ENCODE data around the gene SIK3.
"Not testable (repeated sequence)": the region's sequence is repeated elsewhere in the genome, so short reads cannot be mapped to it uniquely, and the experiment has no call there.

SIK3 gene

DNA sequence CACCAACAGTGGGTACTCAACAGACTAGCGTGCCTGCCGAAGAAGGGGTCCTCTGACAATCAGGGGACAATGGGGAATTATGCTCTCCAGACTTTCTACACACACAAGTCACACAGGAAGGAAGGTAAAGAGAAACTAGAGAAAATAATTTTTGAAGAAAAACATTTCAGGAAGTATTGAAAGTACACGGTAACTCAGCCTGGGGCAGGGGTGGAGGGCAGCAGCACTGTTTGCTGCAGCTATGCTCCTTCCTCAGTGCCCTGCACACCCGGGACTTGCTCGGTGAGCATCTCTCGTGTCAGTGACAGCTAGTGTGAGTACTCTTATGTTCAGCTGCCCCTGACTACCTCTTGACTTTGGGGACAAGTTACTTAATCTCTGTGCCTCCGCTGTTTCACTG is 242.8 kb downstream of the SIK3 start:
- no peak for DNase-seq

DNA sequence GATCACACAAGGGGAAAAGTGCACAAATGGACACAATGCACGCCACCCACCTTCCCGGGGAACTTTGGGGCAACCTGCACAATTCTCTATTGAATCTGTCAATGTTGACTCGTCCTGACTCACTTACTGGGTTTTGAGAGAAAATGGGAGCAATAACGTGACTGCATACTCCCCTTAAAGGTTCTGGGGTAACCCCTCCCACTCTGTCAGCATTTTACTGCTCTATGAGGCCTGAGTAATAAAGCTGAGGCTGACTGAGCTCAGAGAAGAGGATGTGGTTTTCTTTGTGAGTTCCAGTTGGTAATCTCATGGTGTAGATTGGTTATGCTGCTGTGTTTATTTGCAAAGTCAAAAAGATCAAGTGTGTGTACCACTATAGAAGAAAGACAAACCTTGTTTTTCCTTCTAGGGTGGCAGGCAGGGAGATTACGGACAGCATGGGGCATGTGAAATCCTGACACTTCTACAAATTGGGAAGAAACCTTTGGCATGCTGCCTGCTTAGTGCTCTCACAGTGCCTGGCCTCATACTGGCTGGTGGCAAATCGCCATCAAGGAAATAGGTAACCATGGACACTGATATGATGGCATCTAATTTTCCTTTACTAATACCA is 244.7 kb downstream of the SIK3 start:
- DNase-seq = peak; percentile 96

DNA sequence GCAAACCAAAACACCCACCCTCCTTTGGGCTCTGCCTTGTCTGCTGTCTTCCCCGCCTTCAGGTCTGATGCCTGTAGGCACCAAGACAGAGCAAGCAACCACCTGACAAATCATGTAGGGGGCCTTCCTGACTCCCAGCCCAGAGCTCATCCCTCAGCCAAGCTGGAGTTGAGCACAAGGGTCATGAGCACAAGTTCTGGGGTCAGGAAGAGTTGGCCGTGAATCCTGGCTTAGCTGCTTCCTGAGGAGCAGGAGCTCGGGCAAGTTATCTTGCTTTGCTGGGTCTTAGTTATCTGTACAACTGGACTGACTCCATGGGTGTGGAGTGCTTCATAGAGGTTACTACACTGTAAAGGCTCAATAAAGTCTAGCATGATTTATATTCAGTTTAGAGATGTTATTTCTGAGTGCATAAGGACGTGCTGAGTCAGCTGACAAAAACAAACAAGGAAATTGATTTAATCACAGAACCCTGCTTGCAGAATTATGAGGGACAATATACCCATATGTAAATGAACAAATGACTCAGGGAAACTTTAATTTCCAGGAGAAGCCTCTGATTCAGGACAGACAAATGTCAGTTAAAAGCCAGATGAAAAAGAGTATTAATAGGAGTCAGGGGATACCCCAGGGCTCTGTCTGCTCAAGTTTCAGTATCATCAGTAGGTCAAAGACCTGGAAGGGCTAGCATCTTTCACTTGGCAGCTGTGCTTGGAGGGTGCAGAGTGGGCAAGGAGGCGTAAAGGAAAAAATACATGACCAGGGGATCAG is 245.8 kb downstream of the SIK3 start:
- DNase-seq = peak; percentile 12

DNA sequence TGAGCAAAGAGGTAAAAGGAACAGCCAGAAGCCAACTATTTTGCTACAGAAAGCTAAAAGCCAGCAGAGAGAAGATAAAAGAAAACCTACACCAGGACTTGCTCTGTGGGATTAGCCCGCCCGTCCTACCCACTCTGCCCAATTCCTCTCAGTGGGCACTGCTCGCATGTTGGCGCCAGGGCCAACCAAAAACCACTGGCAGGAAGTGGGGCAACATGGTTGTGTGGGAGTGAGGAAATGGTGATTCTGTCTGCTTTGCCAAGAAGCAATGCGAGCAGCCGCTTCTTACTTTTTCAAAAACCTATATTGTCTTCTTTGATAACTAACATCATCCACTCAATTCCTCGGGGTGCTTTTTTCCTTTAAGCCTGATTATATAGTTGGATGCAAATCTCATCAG is 246.6 kb downstream of the SIK3 start:
- no peak for DNase-seq

DNA sequence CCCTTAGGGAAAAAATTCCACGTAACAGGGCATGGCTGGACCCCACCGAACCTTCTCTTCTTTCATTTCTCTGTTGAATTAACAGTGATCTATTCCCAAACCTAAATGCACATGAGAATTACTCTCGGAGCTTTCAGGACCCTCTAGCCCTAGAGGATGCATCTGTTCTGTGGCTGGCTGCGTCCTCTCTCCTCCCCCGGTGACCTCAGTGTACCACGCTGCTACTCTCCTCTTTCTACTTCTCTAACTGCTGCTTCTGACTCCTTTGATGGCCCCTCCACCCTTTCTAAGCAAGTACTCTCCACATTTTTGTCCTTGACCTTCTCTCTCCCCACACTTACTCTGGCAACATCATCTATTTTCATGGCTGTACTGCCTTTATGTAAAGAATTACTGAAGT is 248.7 kb downstream of the SIK3 start:
- no peak for DNase-seq

DNA sequence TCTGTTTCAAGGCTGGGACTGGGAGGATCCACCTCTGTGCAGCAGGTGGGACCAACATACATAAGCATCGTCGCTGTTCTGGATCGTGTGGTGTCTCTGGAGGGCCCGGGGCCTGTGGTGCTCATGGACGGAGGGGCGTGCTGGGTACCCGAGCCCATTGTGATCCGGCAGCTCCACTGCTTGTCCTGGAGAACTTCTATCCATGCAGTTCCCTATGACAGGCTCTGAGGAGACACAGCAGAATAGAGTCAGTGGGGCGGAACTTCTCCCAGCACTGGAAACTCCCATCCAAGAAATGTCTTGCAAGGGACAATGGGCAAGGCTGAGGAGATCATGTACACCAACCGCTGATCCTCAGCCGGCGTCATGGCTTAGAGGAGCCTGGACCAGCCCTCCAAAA is 249.2 kb downstream of the SIK3 start:
- no peak for DNase-seq

DNA sequence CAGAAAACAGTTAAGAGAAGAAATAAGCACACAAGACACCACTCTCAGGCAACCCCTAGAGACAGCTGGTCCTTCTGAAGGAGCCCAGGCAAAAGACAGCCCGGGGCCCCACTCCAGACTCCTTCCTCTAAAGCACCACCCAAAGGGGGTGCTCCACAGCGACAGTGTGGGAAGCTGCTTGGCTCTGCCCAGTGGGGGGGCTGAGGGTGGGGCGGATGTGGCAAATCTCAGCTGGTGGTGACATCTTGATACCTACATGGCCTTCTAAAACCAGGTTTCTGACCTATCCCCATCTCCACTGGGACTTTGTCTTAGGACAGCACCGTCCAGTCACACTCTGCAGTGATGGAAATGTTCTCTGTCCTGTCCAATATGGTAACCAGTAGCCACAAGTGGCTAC is 250.6 kb downstream of the SIK3 start:
- no peak for DNase-seq

DNA sequence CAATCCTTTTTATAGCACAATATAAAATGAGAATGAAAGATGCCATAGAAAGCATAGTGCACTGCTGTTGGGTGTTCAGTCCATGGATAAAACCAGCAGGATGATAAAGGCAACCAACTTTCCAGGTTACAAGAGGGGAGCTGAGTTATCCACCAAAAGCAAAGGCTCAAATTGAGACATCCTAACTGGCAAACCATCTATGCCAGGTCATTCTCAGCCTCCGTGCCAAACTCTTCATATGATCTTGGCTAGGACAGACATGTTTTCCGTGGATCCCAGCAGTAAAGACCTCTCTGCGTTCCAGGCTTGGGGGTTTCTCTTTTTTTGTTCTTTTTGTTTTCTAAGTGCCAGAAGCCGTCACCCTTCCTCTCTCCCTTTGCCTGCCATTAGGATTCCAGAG is 253.5 kb downstream of the SIK3 start:
- no peak for DNase-seq

DNA sequence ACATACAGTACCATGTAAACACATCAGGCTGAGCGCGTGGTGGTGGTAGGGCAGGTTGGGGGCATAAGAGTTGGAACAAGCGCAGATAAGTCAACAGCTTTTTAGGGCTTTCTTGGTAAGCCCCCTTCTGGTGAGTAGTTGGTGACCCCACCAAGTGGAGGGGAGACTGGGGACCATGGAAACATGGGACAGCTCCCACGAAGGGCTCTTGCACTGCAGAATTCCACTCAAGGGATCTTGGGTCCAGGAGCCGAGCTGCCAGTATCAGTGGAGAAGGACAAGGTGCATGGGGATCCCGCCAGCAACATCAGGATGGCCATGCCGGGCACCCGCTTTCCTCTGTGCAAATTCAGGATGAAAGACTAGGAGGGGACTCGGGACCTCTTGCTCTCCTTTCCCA is 254.6 kb downstream of the SIK3 start:
- DNase-seq = no peak

DNA sequence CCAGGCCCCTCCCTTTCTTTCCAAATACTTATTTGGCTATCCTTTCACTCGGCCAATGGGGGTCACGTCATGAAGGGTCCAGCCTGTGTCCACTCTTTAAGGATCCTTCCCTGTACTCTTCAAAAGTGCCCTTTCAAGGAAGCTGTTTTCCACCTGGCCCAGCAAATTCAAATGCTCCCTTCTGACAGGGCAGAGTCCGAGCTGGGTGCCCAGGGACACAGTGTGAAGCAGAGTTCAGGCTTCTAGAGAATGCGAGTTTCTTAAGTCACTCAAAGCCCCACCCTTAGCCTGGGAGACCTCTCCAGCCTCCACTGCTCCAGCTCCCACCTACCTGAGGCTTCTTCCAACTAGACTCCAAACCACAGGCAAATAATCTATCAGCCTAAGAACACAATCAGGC is 255.3 kb downstream of the SIK3 start:
- DNase-seq = peak; percentile 8

DNA sequence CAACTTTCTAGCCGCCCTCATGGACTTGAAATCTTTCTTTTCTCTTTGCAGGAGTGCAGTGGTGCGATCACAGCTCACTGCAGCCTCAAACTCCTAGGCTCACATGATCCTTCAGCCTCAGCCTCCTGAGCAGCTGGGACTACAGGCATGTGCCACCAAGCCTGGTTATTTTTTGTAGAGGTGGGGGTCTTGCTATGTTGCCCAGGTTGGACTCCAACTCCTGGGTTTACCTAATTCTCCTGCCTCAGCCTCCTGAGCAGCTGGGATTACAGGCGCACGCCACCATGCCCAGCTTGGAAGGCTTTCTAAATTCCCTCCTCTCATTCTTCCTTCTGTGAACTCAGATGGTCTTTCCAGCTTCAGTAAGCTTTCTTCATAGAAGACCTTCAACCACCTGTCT is 256.1 kb downstream of the SIK3 start:
- no peak for DNase-seq

DNA sequence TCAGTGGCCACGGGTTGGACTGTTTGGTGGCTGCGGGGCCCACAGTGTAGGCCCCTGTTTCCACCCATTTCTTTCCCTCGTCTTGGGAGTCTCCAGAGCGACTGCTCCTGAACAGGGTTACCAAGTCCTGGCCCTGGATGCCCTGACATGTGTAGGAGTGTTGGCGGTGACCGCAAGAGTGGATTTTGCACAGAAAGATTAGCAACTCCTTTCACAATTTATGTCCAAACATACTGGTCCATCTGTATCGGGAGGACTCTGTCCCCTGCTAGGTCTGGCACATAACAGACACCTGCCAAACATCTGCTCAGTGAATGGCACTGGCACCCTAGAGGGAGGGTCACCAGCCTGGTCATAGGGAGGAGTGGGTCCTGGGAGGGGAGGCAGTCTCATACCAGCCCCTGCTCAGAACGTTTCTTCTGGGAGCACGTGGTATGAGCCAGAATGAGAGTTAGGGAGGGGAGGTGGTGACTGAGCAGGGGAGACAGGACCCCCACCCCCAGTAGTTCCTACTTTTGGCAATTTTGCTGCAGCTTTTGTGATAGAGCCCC is 257.4 kb downstream of the SIK3 start:
- DNase-seq = no peak

DNA sequence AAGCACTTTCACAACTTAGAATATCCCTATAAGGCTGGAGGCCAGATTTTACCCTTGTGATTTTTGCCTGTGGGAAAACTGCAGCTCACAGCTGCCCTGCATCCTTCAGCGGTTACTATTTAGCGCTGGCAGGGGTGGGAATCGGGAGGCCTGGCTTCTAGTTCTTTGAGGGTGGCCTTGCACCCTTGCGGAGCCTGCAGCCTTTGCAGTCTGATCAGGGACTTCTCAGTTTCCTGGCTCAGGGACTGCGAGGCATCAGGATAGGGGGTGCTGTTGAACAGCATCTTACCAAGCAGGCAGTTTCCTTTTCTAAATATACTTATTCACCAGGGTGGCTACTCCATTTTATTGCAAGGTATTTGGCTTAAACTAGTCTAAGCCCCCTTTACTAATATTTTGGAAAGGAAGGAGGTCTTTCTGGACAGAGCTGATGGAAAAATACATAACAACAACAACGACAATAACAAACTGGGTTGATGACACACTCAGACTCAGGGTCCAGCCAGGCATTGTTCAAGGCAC is 257.9 kb downstream of the SIK3 start:
- DNase-seq = no peak

DNA sequence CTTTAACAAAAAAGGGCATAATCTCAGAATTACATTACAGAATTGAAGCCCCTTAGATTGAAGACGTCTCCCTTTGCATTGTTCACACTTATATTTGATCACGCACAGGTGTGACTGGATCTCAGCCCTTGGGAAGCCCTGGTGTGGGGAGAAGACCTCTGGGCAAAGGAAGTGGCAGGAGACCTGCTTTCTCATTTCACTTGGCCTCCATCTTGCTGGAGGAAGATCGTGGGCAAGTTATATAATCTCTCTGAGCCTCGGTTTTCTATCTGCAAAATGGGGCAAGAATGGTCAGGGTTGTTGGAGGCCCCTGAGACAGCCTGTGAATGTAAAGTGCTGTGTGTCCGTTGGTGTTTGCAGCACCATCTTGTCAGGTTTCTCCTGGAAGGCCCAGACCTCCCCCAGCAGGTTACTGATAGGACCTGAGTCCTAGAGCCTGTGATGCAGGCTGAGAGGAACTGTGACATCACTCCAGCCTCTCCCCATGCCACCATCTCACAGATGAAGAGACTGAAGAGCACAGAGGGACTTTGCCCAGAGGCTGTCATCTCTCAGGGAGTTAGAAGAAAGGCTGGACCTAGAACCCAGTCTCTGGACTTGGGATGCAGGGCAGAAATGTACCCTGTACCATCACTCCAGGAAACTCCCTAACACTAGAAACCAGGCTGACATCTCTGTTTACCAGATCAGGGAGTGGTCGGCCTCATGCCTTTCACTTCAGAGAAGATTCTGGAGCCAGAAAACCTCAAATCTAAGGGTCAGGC is 259.7 kb downstream of the SIK3 start:
- no peak for DNase-seq

DNA sequence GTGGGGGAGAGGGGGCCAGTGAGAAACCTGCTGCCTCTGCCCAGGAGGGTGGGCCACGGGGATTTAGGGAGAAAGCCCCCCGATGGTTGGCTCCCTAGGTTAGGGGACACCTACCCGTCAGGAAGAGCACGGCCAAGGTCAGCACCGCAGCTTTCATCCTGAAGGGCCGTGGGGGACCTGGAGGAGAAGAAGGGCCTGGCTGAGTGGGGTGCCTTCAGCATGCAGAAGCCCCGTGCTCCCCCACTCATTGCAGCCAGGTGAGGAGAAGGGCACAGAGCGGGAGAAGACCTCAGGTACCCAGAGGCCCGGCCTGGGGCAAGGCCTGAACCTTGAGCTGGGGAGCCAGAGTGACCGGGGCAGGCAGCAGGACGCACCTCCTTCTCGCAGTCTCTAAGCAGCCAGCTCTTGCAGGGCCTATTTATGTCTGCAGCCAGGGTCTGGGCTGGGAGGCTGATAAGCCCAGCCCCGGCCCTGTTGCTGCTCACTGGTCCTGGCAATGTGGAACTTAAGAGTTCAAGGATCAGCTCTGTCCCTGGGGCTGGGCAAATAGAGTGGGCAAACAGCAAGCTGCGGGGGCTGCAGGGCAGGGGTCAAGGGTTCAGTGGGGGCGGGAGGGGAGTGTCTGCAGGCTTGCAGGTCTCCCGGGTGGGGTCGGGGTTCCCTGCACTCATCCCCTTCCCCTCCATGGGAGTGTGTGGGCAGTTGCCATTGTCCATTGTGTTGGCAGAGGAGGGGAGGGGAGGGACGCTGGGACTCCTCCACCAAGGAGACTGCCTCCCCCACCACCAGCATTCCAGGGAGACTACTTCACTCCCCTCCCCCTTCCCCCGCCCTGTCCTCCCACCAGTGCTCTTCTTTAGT is 260.8 kb downstream of the SIK3 start, which contains the start of gene APOA1:
TSS of gene APOA1 (minus strand) at position 392 of the 861 bp plus-strand sequence. CDS start at position 157, 235 bp downstream.
- peak; percentile 42 for DNase-seq

DNA sequence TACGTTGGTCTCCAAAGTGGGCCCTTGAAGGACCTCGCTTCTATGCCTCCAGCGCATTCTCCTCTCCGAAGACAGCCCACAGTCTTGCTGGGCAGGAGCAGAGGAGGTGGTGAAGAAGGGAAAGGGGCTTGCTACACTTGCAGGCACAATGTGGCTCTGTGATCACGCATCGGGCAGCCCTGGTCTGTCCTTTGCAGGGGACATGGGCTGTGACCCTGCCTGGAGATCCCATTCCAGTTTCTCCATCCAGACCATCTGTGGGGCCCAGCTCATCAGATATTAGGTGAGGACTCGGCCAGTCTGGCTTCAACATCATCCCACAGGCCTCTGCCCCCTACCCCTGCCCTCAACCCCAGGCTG is 261.6 kb downstream of the SIK3 start:
- DNase-seq = no peak

DNA sequence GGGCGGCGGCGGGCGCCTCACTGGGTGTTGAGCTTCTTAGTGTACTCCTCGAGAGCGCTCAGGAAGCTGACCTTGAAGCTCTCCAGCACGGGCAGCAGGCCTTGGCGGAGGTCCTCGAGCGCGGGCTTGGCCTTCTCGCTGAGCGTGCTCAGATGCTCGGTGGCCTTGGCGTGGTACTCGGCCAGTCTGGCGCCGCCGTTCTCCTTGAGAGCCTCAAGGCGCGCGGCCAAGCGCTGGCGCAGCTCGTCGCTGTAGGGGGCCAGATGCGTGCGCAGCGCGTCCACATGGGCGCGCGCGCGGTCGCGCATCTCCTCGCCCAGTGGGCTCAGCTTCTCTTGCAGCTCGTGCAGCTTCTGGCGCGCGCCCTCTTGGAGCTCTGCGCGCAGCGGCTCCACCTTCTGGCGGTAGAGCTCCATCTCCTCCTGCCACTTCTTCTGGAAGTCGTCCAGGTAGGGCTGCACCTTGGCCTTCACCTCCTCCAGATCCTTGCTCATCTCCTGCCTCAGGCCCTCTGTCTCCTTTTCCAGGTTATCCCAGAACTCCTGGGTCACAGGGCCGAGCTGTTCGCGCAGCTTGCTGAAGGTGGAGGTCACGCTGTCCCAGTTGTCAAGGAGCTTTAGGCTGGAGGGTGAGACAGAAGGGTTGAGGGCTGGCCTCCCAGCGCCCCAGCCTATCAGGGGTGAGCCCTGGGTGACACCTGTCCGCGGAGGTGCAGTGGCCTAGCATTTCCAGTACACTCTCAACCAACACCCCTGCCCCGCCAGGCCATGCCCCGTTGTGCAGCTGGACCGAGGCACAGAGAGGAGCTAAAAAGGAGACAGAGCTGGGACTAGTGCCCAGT is 262.2 kb downstream of the SIK3 start:
- DNase-seq = peak; percentile 53

DNA sequence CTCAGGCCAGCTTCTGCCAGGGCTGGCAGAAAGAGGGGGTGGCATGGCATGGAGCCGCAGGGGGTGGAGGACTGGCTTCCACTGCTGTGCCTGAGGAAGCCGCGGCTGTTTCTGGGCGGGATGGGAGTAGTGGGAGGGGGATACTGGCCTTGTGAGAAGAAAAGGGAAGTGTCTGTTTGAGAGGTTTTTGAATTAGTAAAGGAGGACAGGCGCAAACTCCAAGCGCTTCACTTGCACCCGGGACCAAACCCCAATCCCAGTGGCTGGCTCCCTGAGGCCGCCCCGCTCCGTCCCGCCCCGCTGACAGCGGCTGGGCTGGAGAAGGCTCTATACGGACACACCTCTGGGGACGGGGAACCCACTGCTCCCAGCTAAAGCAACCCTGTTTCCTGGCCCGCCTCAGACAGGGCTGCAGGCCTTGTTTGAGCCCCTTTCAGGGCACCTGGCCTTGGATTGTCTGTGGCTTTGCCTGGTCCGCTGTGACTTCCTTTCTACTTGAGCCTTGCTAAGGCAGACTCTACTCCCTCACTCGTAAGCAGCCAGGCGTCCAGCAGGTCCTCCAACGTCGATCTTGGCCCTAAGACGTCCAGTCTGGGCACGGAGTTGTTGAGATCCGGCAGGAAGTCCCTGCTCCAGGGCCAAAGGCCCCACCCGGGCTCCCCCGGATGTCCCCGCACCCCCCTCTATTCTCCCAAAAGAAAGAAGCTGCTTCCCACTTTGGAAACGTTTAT is 263.0 kb downstream of the SIK3 start:
- DNase-seq = no peak

DNA sequence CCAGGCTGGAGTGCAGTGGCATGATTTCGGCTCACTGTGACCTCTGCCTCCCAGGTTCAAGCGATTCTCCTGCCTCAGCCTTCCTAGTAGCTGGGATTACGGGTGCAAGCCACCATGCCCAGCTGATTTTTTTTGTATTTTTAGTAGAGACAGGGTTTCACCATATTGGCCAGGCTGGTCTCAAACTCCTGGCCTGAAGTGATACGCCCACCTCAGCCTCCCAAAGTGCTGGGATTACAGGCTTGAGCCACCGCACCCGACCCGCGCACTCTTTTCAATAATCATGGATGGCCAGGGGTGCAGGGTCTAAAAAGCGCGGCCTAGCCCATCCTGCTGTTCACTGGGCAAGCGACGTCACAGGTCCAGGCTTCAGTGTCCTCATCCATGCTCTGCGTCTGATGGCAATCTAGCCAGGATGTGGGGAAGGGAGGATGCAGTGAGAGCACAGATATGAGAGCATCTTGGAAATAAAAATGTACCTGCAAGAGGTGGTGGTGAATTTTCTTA is 263.6 kb downstream of the SIK3 start:
- not testable (repeated sequence) for DNase-seq

DNA sequence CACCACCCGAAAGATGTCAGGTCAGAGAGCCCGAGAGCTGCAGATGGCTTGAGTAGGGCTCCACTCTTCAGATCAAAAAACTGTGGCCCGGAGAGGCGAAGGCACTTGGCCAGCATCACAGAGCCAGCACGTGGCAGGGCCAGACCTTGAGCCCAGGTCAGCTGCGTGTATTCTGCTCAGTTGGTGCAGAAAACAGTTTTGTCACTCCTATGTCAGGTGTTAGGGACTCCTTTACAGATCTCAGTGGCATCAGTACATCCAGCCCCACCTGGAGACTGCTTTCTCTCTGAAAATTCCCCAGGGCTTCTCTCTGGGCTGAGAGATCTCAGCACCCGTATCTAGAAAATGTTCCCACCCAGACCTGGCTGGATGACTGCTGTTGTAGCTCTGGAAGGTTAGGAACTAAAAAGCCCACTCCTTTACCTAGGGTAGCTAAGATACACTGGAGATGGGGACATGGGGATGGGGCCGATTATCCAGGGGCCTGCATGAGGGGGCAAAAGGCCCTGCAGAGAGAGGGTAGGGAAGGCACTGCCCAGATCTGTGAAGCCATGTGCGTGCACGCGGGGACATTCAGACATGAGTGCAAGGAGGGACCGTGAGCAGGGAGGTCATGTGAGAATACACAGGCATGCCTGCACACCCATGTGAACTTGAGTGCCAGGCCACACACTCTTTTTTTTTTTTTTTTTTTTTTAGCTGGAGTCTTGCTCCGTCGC is 264.3 kb downstream of the SIK3 start:
- no peak for DNase-seq
